ENCODE measurements around the gene ARCN1.
"Not testable (repeated sequence)": the region's sequence is repeated elsewhere in the genome, so short reads cannot be mapped to it uniquely, and the experiment has no call there.

Gene ARCN1

GRCh38 chr11:118606157-118606843, 34.1 kb downstream of the ARCN1 start:
- DNase-seq (ENCODE audit: low read depth) = no peak

- no peak for DNase-seq (ENCODE audit: low read depth)
Measured at GRCh38 chr11:118606844-118607228, 34.6 kb downstream of the ARCN1 start.

GRCh38 chr11:118607401-118608359, 35.5 kb downstream of the ARCN1 start, which contains the start of gene PHLDB1:
PHLDB1 (plus strand) TSS chr11:118607615; CDS start chr11:118613837, 6,222 bp downstream.
- peak; percentile 38 for DNase-seq (ENCODE audit: low read depth)

GRCh38 chr11:118608360-118609227, 36.4 kb downstream of the ARCN1 start:
- DNase-seq (ENCODE audit: low read depth) = peak; percentile 79

GRCh38 chr11:118609380-118610224, 37.4 kb downstream of the ARCN1 start:
- DNase-seq (ENCODE audit: low read depth) = no peak

GRCh38 chr11:118610225-118610772, 38.1 kb downstream of the ARCN1 start:
- no peak for DNase-seq (ENCODE audit: low read depth)

- DNase-seq (ENCODE audit: low read depth) = peak; percentile 84
Measured at GRCh38 chr11:118610773-118611432, 38.7 kb downstream of the ARCN1 start.

- not testable (repeated sequence) for DNase-seq (ENCODE audit: low read depth)
Measured at GRCh38 chr11:118611433-118611795, 39.2 kb downstream of the ARCN1 start.

GRCh38 chr11:118612378-118612777, 40.2 kb downstream of the ARCN1 start:
- no peak for DNase-seq (ENCODE audit: low read depth)

GRCh38 chr11:118614511-118614910, 42.3 kb downstream of the ARCN1 start:
- no peak for DNase-seq (ENCODE audit: low read depth)

- DNase-seq (ENCODE audit: low read depth) = no peak
Measured at GRCh38 chr11:118615282-118615975, 43.2 kb downstream of the ARCN1 start.

- no peak for DNase-seq (ENCODE audit: low read depth)
Measured at GRCh38 chr11:118615976-118616371, 43.8 kb downstream of the ARCN1 start.

GRCh38 chr11:118618115-118618990, 46.1 kb downstream of the ARCN1 start:
- DNase-seq (ENCODE audit: low read depth) = no peak

GRCh38 chr11:118618991-118619375, 46.8 kb downstream of the ARCN1 start:
- no peak for DNase-seq (ENCODE audit: low read depth)

- no peak for DNase-seq (ENCODE audit: low read depth)
Measured at GRCh38 chr11:118619444-118620197, 47.4 kb downstream of the ARCN1 start.

- no peak for DNase-seq (ENCODE audit: low read depth)
Measured at GRCh38 chr11:118620529-118621070, 48.4 kb downstream of the ARCN1 start.

- DNase-seq (ENCODE audit: low read depth) = no peak
Measured at GRCh38 chr11:118621071-118621783, 49.0 kb downstream of the ARCN1 start.

Measured in activated T-helper 9 cell treated with anti-CD3 and anti-CD28 coated beads, Interleukin-2, amount 50 U/mL, for 16 hours (primary cell).